Fibroblast of villous mesenchyme (primary cell): ENCODE data around the gene DISC1. TPM values are rescaled to one million over a fixed set of nuclear protein-coding genes. Genes with fewer than 3 reads are reported as not detected.

ENCODE experiments used
- DNase-seq: peaks from one replicate; pipeline ENCODE4 v3.0.0-alpha.2; 2010; ENCODE audit warnings: low read depth
- H3K4me3 ChIP-seq: 2 replicates; pipeline ENCODE4 v1.5.1; 2011; ENCODE audit warnings: low read depth, mild to moderate bottlenecking, low read length
- total RNA-seq: library from RNA; depleted of rRNA; stranded (reverse); fragments of >200 nt; gene quantifications from 2 replicates; pipeline ENCODE4 v1.2.3, GENCODE V29; 2012
- TF ChIP-seq, protein P1 (sequence below): IDR thresholded peaks from 2 replicates; pipeline ENCODE4 v1.5.1; 2012; ENCODE audit warnings: low read depth, mild to moderate bottlenecking, low read length; ENCODE audit not compliant: insufficient read depth

Gene DISC1
- total RNA-seq, 1 donor, result 9.9 TPM

DNA sequence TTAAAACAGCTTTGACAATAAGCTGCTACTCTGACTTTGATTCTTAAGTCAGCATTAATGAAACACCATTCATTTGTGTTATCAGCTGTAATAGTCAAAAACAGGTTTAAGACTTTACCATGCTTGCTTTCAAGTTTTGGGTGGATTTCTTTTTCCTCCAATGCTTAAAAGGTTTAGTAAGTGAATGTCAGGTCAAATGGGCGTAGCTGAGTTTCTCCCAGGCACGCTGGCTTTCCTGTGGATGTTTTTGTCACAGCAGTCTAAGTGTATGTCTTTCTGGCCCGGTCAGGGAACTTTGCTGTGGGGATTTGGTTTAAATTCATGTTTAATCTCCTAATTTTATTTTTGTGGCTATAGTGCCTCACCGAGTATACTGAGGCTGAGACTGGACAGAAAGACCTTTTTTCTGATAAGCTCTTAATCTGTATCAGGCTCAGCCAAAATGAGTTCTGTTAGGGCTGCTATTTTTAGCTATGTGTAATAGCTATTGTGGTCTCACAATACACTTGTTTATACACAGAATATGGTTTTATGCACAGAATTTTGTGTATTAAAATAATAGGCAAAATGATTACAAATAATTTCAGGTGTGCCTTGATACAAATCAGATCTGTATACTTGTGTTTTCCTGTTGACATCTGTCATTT, 292.8 kb downstream of the DISC1 start:
- TF ChIP-seq, protein P1, sequence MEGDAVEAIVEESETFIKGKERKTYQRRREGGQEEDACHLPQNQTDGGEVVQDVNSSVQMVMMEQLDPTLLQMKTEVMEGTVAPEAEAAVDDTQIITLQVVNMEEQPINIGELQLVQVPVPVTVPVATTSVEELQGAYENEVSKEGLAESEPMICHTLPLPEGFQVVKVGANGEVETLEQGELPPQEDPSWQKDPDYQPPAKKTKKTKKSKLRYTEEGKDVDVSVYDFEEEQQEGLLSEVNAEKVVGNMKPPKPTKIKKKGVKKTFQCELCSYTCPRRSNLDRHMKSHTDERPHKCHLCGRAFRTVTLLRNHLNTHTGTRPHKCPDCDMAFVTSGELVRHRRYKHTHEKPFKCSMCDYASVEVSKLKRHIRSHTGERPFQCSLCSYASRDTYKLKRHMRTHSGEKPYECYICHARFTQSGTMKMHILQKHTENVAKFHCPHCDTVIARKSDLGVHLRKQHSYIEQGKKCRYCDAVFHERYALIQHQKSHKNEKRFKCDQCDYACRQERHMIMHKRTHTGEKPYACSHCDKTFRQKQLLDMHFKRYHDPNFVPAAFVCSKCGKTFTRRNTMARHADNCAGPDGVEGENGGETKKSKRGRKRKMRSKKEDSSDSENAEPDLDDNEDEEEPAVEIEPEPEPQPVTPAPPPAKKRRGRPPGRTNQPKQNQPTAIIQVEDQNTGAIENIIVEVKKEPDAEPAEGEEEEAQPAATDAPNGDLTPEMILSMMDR, result no peak
- H3K4me3 ChIP-seq, result no peak overlapping the region
- no peak for DNase-seq

DNA sequence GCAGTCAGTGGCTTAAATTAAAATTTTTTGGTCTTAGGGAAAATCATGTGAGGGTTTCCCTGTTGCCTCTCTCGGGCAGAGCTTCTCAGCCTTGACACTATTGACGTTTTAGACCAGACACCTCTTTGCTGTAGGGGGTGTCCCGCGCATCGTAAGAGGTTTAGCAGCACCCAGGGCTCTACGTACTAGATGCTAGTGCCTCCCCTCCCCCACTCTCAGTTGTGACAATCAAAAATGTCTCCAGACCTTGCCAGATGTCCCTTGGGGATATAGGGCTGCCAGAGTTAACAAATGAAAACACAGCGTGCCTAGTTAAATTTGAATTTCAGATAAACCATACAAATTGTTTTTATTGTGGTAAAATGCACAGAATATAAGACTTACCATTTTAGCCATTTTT, 293.3 kb downstream of the DISC1 start:
- no peak overlapping the region for H3K4me3 ChIP-seq
- TF ChIP-seq, protein P1, result no peak
- no peak for DNase-seq

DNA sequence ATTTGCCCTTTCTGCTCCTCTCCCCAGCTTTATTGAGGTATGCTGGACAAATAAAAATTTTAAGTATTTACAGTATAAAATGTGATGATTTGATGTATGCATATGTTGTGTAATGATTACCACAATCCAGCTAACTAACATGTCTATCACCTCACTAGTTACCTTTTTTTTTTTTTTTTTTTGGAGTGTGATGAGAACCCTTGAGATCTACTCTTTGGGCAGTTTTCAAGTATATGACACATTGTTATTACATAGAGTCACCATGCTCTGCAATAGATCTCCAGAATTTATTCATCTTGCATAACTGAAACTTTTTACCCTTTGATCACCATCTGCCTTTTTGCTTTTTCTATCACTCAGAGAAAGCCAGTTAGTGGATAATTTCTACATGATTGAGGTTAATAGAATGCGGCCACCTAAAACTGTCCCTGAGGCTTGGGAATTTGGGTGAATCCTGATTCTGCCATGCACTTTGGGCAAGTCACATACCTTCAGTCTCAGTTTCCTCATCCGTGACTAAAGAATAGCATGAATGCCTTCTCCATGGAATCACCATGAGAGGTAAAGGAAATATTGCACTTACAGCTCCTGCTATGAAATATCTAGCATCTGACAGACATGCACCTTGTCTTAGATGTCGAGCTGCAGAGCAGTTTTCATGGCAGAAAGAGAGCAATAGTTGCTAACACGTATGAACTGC, 295.2 kb downstream of the DISC1 start:
- TF ChIP-seq, protein P1, result no peak
- no peak for DNase-seq
- no peak overlapping the region for H3K4me3 ChIP-seq

DNA sequence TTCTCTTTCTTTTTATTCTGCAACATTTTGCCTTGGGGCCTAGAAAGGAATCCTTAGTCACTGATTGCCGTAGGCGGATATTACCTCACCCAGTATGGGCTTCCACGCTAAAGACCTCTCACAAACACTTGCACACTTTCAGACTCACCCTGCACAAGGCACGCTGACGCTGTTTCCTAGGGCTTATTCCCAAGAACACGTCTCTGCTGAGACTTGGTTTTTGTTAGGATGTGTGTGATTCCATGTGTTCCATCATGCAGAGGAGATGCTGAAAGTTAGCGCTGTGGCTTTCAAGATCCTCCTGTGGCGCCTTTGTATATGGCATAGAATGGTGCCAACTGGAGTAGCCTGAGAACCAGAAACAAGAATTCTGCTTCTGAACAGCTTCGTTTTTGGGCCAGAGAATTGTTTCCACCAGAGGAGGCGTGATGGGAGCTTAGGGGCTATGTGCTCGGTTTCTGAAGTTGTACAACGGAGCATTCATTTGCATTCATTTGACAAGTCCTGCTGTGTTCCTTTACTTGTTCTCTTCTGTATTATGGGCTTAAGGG, 297.0 kb downstream of the DISC1 start:
- H3K4me3 ChIP-seq, result no peak overlapping the region
- TF ChIP-seq, protein P1, result no peak
- DNase-seq, result no peak

DNA sequence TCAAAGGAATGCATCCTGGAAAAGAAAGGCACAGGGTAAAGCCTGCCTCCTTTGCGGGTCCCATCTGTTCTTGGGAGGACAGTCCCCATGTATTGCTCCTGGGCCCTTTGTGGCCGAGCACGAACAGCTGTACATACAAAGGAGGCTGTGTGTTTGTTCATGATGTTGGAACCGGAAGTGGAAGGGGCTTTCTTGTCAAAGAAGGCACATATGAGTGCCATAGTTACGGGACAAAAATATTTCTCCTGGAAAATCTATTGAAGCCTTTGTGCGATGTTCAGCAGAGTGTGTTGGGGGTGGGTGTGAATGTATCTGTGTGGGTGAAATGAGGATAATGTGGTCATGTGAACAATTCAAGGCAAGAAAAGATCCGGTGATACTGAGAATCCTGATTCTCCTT, 297.6 kb downstream of the DISC1 start:
- DNase-seq, result no peak
- H3K4me3 ChIP-seq, result no peak overlapping the region
- TF ChIP-seq, protein P1, result no peak

DNA sequence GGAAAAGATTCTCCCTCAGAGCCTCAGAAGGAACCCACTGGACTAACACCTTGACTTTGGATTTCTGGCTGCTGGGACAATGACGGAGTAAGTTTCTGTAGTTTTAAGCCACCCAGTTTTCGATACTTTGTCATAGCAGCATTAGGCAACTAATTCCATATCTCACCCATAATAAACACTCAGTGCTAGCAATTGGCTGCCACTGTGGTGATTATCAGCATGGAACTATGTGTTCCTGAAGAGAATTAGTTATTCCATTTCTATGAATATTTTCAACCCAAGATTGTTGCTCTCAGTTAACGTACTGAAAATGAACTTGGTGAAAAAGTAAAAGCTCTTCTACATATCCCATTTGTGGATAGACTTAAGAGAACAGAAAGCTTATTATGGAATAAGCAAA, 299.3 kb downstream of the DISC1 start:
- peak; percentile 23 for DNase-seq
- H3K4me3 ChIP-seq, result no peak overlapping the region
- TF ChIP-seq, protein P1, result no peak
